GM19023 (cell line): Measurements from ENCODE around the gene CLIC4.
A peak's percentile ranks its signal among the peaks of the same experiment; 100 is the strongest.
"Not testable (repeated sequence)": the region's sequence is repeated elsewhere in the genome, so short reads cannot be mapped to it uniquely, and the experiment has no call there.

Experiments used
- ATAC-seq: cut with Tn5 transposase; IDR thresholded peaks from one replicate; pipeline ENCODE4 v1.9.1; 2021; ENCODE audit warnings: mild to moderate bottlenecking, moderate library complexity; ENCODE audit not compliant: unreplicated experiment

Gene CLIC4

DNA sequence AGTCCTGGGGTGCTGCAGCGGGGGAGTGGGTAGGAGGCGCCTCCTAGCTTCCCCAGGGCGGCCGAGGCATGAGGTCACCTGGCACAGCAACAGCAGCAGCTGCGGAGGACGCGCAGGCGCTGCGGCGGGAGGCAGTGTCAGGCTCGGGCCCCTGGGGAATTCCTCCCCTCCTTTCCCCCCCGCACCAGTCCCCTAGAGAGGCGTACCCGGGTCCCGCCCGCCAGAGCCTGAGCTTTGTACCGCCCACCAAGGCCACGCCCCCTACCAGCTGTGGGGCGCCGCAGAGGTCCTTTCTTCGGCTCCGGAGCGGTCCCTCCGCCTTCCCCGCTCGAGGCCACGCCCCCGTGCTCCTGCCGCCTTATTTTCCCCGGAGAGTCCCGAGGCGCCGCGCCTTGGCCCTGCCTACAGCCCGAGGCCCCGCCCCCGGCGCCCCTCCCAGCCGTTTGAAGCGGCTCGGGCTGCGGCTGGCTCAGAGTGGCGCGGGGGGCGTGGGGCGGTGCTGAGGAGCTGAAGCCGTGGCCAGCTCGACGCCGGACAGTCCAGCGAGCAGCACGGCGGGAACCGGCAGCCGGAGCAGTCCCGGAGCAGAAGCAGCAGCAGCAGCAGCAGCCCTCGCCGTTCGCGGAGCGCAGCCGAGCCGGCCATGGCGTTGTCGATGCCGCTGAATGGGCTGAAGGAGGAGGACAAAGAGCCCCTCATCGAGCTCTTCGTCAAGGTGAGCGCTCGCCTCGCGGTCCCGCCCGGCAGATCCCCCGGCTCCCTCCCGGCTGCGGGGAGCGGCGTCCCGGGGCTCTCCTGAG, at the start of gene CLIC4:
Gene CLIC4 (plus strand): TSS at position 537 of the 800 bp plus-strand sequence. CDS start 107 bp downstream, at position 644.
- peak; percentile 74 for ATAC-seq

DNA sequence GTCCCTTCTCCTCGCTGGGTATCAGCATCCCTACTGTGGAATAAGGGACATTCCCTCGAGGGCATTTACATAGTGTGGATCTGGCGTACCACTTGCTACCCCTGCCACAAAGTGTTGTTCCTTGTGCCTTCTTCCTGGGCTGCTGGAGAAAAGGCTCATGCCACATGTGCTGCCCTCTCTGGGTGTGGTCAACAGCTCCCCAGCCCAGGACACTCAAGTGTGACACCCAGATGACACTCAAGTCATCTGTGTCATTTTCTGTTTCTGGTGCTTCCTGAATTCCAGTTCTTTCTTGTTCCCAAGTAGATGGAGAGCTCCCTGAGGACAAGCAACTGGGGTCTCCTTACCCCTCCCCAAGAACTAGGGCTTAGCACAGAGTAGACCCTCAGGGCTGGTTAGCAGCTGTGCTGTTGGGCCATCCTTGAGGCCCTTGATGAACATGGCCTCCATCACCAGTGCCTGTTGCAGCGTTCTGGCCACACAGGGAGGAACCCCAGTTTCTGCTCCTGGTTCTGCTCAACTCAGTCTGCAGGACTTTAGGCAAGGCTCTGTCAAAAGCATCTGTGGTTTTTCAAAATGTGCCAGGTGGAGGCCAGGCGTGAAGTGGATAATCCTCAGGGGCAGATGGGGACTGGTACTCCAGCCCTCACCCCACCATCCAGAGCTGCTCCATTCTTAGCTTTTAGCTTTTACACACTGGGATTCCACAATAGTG, 49.0 kb upstream of the CLIC4 start:
- ATAC-seq = no peak

- no peak for ATAC-seq
Measured at GRCh38 chr1:24696756-24697330, 48.4 kb upstream of the CLIC4 start.

GRCh38 chr1:24697453-24698001, 47.7 kb upstream of the CLIC4 start:
- not testable (repeated sequence) for ATAC-seq

- ATAC-seq = not testable (repeated sequence)
Measured at GRCh38 chr1:24698326-24698725, 46.9 kb upstream of the CLIC4 start.

DNA sequence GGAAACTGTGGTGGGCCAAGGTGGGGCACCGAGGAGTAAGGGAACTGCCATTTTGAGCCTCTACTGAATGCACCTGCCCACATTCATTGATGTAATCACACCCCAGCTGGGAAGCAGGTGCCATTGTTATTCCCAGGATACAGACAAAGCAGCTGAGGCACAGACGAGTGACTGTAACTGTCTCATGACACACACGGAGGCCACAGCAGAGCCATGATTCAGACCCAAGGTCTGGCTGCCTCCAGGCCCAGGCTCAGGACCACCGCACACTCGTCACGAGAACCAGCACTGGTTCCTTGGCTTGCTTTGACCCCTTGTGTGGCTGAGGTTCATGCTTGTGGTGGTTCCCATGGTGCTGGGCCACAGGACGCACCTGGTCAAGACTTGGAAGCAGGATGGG, 45.6 kb upstream of the CLIC4 start:
- ATAC-seq = no peak

- no peak for ATAC-seq
Measured at GRCh38 chr1:24702511-24703293, 42.5 kb upstream of the CLIC4 start.

DNA sequence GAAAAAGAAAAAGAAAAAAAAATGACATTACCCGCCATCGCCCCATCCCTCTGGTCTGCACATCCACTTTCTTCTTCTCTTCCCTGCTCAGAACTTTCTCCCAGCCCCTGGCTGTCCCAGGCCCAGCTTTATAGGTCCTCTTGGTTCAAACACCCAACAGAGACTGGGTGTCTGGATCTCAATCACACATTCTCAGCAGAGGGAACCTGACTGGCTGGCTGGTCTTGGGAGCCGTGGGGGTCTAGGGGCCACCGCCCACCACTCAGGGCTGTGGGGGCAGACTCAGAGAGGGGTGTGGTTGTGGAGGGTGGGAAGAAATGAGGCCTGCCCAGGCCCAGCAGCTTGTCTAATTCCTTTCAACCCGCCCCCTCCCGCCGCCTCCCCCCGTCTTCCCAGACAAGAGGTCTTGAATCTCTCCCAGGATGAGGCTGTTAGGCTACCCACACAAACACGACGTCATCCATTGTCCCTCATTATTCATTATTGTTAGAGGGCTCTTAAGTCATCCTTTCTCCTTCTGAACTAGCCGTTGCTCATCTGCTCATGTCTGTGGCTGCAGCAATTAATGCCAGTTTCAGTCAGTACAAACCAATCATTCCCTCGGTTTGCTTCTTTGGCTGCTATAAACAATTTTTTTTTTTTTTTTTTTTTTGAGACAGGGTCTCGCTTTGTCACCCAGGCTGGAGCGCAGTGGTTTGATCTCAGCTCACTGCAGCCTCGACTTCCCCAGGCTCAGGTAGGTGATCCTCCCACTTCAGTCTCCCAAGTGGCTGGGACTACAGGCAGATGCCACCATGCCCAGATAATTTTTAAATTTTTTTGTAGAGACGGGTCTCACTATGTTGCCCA, 40.6 kb upstream of the CLIC4 start:
- ATAC-seq = no peak

DNA sequence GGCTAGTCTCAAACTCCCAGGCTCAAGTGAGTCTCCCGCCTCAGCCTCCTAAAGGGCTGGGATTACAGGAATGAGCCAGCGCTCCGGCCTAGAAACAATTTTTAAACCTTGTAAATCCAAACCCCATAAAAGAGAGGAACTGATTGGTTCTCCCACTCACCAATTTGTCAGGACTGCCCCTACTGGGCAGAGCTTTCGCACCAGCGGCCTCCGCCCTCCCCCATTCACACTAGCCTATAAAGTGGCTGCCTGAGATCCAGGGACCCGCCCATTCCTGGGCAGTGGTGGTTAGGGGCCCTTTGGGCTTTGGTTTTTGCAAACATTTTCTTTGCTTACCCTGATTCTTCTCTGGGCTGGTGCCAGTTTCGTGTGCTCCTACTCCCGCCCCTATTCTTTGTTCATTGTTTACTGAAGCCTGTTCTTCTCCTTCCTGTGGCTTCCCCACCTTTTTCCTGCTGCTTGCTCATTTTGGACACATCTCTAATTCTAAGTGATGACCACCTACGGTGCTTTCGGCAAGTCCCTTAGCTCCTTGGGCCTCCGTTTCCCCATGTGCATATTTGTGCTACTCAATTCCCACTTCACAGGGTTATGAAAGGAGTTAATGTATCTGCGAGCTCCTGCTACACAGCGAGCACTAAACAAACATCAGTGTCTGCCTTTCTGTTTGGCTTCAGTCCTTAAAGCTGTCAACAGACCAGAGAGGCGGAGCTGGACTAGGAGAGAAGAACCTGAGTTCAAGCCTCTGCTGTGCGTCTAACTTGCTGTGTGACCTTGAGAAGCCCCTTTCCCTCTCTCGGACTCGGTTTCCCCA, 39.8 kb upstream of the CLIC4 start:
- peak; percentile 79 for ATAC-seq

DNA sequence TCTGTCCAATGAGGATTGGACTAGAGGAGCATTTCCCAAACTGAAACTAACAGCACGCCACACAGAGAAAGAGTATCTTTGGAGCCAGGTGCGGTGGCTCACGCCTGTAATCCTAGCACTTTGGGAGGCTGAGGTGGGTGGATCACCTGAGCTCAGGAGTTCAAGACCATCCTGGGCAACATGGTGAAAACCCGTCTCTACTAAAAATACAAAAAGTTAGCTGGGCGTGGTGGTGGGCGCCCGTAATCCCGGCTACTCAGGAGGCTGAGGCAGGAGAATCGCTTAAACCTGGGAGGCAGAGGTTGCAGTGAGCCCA, 39.2 kb upstream of the CLIC4 start:
- ATAC-seq = not testable (repeated sequence)

- ATAC-seq = no peak
Measured at GRCh38 chr1:24707687-24708086, 37.6 kb upstream of the CLIC4 start.

DNA sequence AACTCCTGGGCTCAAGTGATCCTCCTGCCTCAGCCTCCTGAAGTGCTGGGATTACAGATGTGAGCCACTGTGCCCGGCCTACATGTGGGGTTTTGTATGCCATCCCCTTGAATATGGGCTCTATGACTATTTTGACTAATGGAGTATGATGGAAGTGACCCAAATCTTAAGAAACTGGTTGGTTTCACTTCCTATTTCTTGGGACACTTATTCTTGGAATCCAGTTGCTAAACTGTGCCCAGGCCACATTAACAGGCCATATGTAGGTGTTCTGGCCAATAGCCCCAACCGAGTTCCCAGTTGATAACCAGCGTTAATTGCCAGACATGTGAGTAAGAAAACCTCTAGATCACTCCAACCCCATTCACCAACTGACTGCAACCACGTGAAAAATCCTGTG, 36.3 kb upstream of the CLIC4 start:
- no peak for ATAC-seq

- ATAC-seq = no peak
Measured at GRCh38 chr1:24709791-24710441, 35.3 kb upstream of the CLIC4 start.

DNA sequence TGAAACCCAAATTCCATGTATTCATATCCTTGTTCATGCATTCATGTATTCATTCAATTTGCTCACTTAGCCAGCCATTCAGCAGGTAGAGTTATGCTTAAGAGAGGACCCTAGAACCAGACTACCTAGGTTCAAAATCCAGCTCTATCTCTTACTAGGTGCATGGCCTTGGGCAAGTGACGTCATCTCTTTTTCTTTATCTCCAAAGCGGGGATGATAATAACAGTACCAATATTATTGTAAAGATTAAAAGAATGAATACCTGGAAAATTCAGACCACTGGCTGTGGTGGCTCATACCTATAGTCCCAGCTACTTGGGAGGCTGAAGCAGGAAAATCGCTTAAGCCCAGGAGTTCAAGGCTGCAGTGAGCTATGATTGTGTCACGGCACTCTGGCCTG, 33.9 kb upstream of the CLIC4 start:
- no peak for ATAC-seq

DNA sequence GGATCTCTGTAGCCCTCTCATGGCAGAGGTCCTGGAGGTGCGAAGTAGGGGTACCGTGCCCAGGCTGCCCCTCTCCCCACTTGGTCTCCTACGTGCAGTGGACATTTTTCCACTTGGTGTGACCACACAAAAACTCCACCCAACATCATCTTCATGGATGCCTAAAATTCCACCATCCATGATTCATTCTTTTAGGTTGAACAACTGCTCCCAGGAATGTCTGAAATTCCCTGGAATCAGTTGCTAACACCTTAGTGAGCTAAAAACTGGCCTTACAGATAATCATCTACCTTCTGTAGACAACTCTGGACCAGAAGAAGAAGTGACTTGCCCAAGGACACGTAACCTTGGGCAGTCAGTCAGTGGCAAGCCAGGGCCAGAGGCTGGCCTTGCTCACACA, 32.1 kb upstream of the CLIC4 start:
- no peak for ATAC-seq

- no peak for ATAC-seq
Measured at GRCh38 chr1:24713736-24714135, 31.5 kb upstream of the CLIC4 start.

- ATAC-seq = no peak
Measured at GRCh38 chr1:24714859-24715520, 30.3 kb upstream of the CLIC4 start.

- no peak for ATAC-seq
Measured at GRCh38 chr1:24715658-24716057, 29.6 kb upstream of the CLIC4 start.
